Activated naive CD4-positive, alpha-beta T cell treated with anti-CD3 and anti-CD28 coated beads, Interleukin-2, amount 50 U/mL, for 24 hours (primary cell): Measurements from ENCODE around the gene SEPTIN10.

Source experiments
- H3K27ac Mint-ChIP-seq: one replicate; pipeline ENCODE4 v1.8.0; 2021; ENCODE audit warnings: mild to moderate bottlenecking, mixed read lengths
- H3K27me3 Mint-ChIP-seq: one replicate; pipeline ENCODE4 v1.8.0; 2021; ENCODE audit warnings: mixed read lengths
- H3K36me3 Mint-ChIP-seq: one replicate; pipeline ENCODE4 v1.8.0; 2021; ENCODE audit warnings: mixed read lengths
- H3K4me1 Mint-ChIP-seq: one replicate; pipeline ENCODE4 v1.8.0; 2021; ENCODE audit warnings: mixed read lengths
- H3K4me3 Mint-ChIP-seq: one replicate; pipeline ENCODE4 v1.8.0; 2021; ENCODE audit warnings: mild to moderate bottlenecking, mixed read lengths
- H3K9me3 Mint-ChIP-seq: one replicate; pipeline ENCODE4 v1.8.0; 2021; ENCODE audit warnings: mixed read lengths

Gene SEPTIN10

DNA sequence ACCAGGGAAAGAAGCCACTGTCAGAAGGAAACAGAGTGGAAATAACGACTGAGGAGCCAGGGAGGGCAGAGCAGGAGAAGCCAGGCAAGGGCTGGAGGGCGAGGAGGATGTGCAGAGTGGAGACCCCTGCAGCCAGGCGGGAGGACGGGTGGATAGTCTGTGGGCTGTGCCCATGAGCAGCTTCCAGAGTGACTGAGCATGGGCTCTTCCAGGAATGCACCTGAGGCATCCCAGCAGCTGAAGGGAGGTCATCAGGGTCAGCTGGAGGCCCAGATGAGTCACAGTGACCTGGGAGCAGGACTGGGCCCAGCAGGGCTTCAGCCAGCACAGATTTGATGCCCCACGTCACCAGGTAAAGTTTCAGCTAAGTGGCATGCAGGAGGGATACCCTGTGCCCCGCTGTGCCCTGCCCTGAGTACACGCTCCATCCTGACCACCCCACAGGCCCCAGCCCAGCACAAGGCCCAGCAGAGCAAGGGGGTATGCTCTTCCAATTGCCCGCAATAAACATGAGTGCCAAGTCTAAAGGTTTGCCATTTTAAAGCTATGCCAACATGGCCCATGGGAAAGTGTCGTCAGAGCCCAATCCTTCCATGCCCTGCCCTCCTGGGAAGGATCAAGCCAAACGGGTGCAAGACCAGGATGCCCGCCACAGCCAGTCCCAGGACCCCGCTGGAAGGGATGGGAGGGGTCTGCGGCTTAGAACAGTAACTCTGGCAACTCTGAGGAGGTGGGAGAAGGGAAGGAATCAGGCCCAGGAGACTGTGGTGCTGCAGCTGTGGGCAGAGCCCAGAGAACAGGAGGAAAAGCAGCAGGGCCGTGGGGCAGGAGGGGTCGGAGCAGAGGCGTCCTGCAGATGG is 85.7 kb downstream of the SEPTIN10 start:
- Mint-ChIP-seq H3K4me3 (no peak overlapping the region), H3K27me3 (no peaks in the 10 kb centered on the region), H3K4me1 (no peaks in the 10 kb centered on the region), H3K9me3 (no peaks in the 10 kb centered on the region), H3K36me3 (no peaks in the 10 kb centered on the region), H3K27ac (no peak overlapping the region)

DNA sequence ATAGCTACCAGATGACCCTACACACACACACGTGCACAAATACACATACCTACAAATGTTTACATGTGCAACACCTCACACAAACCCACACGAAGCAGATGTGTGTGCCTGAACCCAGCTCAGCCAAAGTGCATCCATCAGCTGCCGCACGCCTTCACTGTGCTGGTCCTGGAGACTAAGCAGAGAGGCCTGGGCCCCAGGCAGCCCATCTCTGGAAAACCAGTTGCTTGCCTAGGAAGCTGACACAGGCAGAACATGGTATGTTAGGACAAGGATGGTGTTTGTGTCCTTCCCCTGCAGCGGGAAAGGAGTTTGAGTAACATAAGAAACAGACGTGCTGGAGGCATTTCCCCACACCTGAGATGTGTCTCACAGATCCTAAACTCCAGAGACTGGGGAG is 86.7 kb downstream of the SEPTIN10 start:
- Mint-ChIP-seq H3K27ac (no peak overlapping the region), H3K4me1 (no peaks in the 10 kb centered on the region), H3K9me3 (no peaks in the 10 kb centered on the region), H3K4me3 (no peak overlapping the region), H3K36me3 (no peaks in the 10 kb centered on the region), H3K27me3 (no peaks in the 10 kb centered on the region)

DNA sequence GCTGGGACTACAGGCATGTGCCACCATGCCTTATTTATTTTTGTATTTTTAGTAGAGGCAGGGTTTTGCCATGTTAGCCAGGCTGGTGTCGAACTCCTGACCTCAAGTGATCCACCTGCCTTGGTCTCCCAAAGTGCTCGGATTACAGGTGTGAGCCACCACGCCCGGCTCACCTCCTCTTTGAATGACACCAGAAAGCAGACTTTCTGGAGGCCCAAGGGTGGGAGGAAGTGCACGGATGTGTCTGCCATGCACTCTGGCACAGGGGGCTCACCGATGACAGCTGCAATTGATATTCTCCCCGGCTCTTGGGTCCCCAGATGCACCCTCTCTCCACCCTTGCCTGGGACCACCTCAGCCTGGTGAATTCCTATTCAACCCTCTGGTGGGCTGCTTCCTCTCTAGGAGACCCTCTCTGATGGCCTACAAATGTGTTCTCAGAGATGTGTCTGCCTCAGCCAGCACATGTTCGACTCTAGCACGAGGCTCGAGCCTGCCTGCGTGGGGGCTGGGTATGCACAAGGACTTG is 87.3 kb downstream of the SEPTIN10 start:
- Mint-ChIP-seq H3K4me1 (no peaks in the 10 kb centered on the region), H3K27ac (no peak overlapping the region), H3K27me3 (no peaks in the 10 kb centered on the region), H3K9me3 (no peaks in the 10 kb centered on the region), H3K36me3 (no peaks in the 10 kb centered on the region), H3K4me3 (no peak overlapping the region)

DNA sequence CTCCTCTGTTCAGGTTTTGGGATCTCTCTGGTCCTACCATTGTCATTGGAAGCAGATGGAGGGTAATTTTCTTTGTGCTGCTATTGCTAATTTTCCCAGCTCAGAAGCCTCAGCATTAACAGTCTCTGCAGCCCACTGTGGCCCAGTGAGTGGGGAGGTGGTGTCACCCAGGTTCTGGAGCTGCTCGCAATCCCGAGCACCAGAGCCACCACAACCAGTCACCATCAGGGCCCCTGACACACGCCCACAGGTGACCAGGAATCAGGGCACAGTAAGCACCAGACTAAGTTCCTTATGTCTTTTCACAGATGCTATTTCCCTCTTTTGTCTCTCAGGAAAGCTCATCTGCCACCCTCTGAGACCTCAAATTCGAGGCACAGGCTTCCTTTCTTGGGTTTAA is 87.9 kb downstream of the SEPTIN10 start:
- Mint-ChIP-seq H3K36me3 (no peaks in the 10 kb centered on the region), H3K4me1 (no peaks in the 10 kb centered on the region), H3K27me3 (no peaks in the 10 kb centered on the region), H3K9me3 (no peaks in the 10 kb centered on the region), H3K4me3 (no peak overlapping the region), H3K27ac (no peak overlapping the region)

DNA sequence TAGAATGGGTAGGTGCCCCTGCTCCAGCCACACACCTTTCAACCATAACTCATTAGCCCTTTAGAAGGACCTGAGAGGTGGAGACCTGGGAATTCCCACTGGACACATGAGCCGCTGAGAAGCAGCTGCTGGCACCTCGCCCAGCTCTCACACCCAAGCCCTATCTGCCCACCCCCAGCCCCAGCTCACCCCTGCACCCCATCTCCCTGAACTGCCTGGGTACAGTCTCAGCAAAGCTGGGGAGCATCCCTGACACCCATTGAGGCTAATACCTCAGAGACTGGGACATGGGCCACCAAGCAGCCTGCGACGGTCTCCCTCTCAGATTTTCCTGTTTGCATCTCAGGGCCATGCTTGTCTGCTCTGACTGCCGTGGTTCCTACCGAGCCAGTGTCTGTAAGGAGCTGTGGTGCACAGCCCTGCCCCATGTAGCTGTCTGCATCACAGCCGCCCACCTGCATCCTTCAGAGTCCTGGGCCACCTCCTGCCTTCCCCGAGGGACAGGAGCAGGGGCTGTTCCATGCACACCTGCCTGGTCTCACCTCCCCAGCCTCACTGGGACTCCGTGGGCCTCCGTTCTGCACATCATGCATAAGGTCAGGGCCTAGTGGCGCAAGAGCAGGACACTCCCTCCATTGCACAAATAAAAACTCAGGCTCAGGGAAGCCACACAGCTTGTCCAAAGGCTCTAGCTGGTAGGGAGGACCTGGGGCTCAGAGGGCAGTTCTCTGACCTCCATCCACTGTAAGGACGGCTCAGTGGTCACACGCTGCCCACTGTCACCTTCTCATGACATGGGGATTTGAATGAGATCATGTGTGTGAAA is 90.0 kb downstream of the SEPTIN10 start:
- Mint-ChIP-seq H3K36me3 (no peaks in the 10 kb centered on the region), H3K9me3 (no peaks in the 10 kb centered on the region), H3K4me1 (no peaks in the 10 kb centered on the region), H3K27me3 (no peaks in the 10 kb centered on the region), H3K4me3 (no peak overlapping the region), H3K27ac (no peak overlapping the region)

DNA sequence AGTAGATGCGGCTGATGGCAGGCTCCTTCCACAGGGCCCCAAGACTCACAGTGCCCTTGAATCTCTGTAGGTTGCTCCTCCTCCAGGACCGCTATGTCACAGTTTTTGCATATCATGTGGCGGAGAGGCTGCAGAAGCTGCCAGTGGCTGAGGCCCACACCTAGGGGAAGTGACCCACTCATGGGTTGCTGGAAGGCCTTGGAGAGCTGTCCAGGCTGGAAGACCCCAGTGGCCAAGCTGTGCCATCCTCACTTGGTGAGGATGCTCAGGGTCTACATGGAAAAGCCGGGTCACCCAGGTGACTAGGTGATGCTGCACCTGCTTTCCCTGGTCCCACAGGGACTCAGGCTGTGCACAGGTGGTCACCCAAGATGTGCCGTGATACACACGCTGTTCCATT is 90.6 kb downstream of the SEPTIN10 start:
- H3K27me3 Mint-ChIP-seq: no peaks in the 10 kb centered on the region
- H3K27ac Mint-ChIP-seq: no peak overlapping the region
- no peak overlapping the region for H3K4me3 Mint-ChIP-seq
- no peaks in the 10 kb centered on the region for H3K4me1 Mint-ChIP-seq
- H3K9me3 Mint-ChIP-seq: no peaks in the 10 kb centered on the region
- no peaks in the 10 kb centered on the region for H3K36me3 Mint-ChIP-seq

DNA sequence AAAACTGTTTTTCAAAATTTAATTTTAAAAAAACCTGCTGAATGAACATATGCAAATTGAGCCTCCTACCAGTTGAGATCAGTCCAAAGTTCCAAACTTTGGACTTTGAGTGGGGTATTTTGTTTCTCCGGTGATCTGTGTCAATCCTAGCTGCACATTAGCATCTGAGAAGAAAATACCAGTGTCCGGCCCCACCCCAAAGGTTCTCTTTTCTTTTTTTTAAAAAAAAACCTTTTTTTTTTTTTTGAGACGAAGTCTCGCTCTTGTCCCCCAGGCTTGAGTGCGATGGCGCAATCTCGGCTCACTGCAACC is 91.7 kb downstream of the SEPTIN10 start:
- no peaks in the 10 kb centered on the region for H3K4me1 Mint-ChIP-seq
- H3K27me3 Mint-ChIP-seq: no peaks in the 10 kb centered on the region
- H3K9me3 Mint-ChIP-seq: no peaks in the 10 kb centered on the region
- no peaks in the 10 kb centered on the region for H3K36me3 Mint-ChIP-seq
- H3K27ac Mint-ChIP-seq: no peak overlapping the region
- H3K4me3 Mint-ChIP-seq: no peak overlapping the region

DNA sequence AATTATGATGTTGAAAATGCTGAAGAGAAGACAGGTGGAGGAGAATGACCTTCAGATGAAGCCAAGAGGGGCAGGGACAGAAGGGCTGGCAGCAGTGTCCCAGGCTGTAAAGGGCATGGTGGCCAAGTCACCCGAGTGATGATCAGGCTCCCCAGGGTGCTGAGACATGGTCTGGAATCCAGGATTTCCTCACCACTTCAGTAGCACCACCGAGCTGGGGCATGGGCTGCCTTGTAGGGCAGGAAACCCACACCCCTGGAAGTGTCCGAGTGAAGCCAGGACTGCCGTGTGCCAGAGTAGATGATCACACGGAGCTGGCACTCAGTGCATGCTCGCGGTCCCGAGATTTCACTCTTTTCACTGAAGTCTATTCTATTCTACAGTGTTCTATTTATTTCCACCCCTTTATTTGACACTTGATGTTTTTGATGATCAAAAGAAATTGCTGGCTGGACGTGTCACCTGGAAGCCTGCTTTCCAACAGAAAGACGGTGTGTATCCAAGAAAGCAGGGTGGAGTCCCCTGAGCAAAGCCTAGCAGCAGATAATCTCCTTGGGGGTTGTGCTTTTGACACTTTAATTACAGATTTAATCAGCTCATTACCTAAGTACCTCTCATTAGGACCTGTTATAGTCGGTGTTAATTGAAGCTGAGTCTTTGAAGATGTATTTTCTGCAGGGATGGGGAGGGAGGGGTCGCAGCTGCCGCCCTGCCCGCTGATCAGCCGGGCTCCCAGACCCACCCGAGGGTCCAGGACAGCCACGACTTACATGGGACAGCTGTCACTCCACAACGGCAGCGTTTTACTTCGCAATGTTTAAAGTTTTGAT is 92.3 kb downstream of the SEPTIN10 start:
- H3K4me1 Mint-ChIP-seq: no peaks in the 10 kb centered on the region
- H3K4me3 Mint-ChIP-seq: no peak overlapping the region
- H3K27me3 Mint-ChIP-seq: no peaks in the 10 kb centered on the region
- no peak overlapping the region for H3K27ac Mint-ChIP-seq
- H3K9me3 Mint-ChIP-seq: no peaks in the 10 kb centered on the region
- no peaks in the 10 kb centered on the region for H3K36me3 Mint-ChIP-seq

DNA sequence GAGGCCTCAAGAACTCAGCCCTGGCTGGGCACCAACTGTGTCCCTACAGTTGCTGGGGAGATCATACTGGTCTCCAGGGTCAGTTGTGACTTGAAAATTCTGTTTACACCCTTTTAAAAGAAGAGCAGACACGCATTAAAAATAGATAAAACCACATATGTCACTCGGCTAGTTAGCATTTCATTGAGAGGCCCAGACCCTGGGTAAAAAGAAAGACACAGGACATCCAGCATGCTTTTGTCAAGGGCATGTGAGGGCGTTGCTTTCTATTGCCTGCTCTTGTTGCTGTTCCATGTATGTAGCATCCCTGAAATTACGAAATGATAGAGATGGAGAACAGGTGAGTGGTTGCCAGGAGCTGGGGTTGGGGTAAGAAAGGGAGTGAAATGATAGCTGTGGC is 94.3 kb downstream of the SEPTIN10 start:
- H3K4me1 Mint-ChIP-seq: no peaks in the 10 kb centered on the region
- no peak overlapping the region for H3K4me3 Mint-ChIP-seq
- no peaks in the 10 kb centered on the region for H3K9me3 Mint-ChIP-seq
- H3K27ac Mint-ChIP-seq: no peak overlapping the region
- H3K27me3 Mint-ChIP-seq: no peaks in the 10 kb centered on the region
- H3K36me3 Mint-ChIP-seq: no peaks in the 10 kb centered on the region

DNA sequence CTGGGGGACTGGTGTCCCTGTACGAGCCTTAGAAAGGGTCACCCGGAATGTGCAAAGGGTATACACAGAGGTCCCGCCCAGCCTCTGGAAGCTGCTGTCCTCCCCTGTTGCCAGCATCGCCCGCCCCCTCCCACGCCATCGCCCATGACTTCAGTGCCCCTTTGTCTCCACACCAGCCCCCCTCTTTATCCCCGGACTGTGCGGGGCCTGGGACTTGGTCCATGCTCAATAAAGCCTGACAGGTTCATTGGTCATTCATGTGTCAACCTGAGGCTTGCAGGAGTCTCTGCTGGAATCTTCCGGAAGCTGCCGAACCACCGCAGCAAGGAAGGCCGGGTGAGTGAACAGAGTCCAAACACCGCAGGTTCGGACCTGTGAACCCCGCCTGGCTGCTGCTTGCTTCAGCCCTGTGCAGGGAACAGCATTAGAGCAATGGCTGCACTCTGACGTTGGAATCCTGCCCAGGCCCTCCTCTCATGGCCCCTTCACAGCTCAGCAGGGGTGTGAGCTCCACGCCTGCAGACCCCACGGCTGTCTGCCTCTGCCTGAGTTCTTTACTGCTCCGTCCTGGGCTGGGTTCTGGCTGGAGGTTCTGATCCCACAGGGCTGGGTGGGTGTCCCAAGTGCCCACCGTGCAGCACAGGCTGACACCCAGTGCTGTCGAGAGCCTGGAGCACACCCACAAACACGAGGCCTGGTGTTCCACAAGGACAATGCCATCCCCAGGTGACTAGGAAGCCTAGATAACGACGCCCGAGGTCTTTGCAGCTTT is 96.5 kb downstream of the SEPTIN10 start:
- Mint-ChIP-seq H3K36me3 (no peaks in the 10 kb centered on the region), H3K27me3 (no peaks in the 10 kb centered on the region), H3K4me3 (no peak overlapping the region), H3K27ac (no peak overlapping the region), H3K9me3 (no peaks in the 10 kb centered on the region), H3K4me1 (no peaks in the 10 kb centered on the region)

DNA sequence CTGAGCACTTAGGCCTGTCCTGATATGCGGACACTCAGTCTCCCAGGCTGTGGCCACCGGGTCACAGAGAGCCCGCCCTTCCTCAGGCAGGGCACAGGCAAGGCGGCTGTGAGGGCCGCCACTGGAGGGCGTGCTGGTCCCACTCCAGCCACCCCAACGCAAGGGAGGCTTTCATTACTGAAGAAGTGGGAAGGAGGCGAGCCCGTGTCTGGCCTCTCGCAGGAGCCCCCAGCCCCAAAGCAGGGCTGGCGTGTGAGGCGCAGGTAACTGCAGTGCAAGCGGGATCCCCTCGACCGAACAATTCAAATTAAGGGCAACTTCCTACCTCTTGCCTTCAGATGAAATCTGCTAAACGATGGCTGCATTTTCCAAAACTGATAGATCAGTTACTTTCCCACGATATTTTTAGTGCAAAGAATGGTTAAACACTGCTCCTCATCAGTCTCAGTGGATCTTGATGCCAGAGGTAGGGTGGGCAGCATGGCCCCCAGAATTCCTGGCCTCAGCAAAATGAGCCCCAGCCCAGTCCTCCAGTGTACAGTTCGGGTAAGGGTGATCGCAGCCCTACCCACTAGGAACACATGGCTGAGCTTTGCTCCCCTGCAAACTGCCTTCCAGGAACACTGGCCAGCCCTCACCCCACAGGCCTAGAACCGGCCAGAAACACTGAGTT is 97.2 kb downstream of the SEPTIN10 start:
- H3K4me1 Mint-ChIP-seq: no peaks in the 10 kb centered on the region
- H3K27me3 Mint-ChIP-seq: no peaks in the 10 kb centered on the region
- no peak overlapping the region for H3K27ac Mint-ChIP-seq

DNA sequence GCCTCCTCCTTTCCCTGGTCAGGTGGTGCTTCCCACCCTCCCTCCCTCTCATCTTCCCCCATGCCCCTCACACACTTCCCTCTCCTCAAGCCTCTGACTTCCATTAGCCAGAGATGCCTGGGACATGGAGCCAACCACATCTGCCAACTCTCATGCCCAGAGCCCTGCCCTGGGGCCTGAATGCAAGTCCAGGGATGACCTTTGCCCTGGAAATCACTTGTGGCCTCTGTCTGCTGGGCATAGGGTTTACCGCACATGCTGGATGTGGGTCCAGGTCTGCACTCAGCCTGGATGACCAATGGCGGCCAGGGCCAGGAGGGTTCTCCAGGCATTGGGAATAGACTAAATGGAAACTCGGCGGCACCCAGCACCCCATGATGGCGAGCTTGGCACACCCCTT is 98.9 kb downstream of the SEPTIN10 start:
- Mint-ChIP-seq H3K27me3 (no peaks in the 10 kb centered on the region), H3K4me3 (no peak overlapping the region), H3K4me1 (peaks cover 4% of the 10 kb centered on the region), H3K9me3 (no peaks in the 10 kb centered on the region), H3K36me3 (no peaks in the 10 kb centered on the region), H3K27ac (no peak overlapping the region)

More for the DNA sequence above, 97.2 kb downstream of the SEPTIN10 start:
- no peaks in the 10 kb centered on the region for H3K36me3 Mint-ChIP-seq
- no peaks in the 10 kb centered on the region for H3K9me3 Mint-ChIP-seq
- H3K4me3 Mint-ChIP-seq: no peak overlapping the region

DNA sequence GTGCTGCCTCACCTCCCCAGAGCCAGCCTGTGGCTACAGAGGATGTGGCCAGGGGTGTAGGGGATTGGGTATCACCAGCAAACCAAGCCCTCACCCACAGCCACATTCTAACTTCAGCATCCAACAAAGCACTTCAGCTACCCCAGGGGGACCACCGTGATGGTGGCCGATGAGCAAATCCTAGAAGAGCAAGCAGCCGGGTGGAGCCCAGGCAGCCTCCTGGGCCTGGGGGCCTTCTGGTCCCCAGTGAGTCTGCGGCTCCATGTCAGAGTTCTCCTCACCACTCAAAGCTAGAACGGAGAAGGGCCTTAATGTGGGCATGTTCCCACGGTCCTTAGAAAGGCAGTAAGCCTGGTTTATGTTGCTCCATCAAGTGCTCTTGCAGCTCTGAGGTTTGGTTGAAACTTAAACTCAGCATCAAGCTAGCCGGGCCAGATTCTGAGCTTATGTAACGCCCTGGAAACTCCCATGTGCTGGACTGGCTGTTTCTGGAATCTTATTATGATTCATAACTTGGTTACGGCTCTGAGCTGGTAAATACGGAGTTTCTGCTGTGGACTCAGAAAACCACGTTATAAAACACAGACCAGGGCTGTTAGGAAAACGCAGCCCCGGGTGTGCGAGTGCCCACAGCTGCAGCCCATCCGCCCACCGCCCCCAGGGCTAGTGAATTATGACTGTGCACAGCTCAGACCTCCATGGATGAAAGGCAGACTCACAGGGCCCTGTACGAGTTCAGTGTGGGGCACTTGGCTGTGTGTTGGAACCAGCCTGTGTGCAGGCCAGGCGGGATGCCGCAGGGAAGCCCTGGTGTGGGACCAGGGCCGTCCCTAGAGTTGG is 99.8 kb downstream of the SEPTIN10 start:
- no peaks in the 10 kb centered on the region for H3K36me3 Mint-ChIP-seq
- H3K27ac Mint-ChIP-seq: no peak overlapping the region
- H3K27me3 Mint-ChIP-seq: no peaks in the 10 kb centered on the region
- H3K9me3 Mint-ChIP-seq: no peaks in the 10 kb centered on the region
- H3K4me3 Mint-ChIP-seq: no peak overlapping the region
- peaks cover 4% of the 10 kb centered on the region for H3K4me1 Mint-ChIP-seq

DNA sequence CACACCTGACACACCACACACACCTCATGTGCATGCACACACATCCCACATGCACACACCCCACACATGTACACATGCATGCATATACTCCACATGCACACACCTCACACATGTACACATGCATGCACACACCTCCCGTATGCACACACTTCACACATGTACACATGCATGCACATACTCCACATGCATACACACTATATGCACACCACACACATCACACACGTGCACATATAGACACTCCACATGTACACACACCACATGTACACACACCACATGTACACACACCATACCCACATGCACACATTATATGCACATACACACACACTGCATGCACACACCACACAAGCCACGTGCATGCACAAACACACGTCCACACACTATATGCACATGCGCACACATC is 100.5 kb downstream of the SEPTIN10 start:
- Mint-ChIP-seq H3K9me3 (no peaks in the 10 kb centered on the region), H3K27ac (no peak overlapping the region), H3K27me3 (no peaks in the 10 kb centered on the region)

More for the DNA sequence above, 100.5 kb downstream of the SEPTIN10 start:
- Mint-ChIP-seq H3K4me3 (no peak overlapping the region), H3K4me1 (peaks cover 4% of the 10 kb centered on the region), H3K36me3 (no peaks in the 10 kb centered on the region)
